ENCODE data around the gene TOP2B. TPM values are rescaled to one million over a fixed set of nuclear protein-coding genes. Genes with fewer than 3 reads are reported as not detected.
A peak's percentile ranks its signal among the peaks of the same experiment; 100 is the strongest.

The TOP2B gene
- total RNA-seq, 1 experiment from 2014 or later, result 88.7 TPM

DNA sequence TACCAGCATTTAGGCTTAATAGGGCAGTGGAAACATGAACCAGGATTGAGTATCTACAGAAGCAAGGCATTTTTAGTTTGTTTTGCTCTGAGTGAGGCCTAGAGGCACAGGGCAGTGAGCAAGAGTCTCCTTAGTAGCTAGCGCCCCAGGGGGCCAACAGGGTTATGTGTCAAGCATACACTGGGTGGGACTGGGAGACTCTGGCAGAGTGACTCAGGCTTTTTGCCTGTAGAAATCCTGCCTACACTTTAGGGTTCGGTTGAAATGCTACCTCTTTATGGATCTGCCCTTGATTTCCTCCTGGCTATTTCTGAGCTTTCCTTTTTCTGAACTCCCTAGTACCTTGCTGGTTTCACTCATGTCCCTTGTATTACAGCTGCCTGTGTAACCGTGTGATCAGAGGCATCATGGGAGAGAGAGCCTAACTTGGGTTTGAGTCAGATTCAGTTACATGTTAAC lies 72.2 kb downstream of the TOP2B start:
- ChIA-PET CTCF (interaction anchor here (0.5 to 8.9 kb wide), 42 partner anchors 11 to 1698 kb away, joined by 3 to 82 read pairs (median 4); no protein-coding TSS in a partner anchor), POLR2A (interaction anchor here (0.7 to 1.7 kb wide), 7 partner anchors 11 to 866 kb away, joined by 3 to 6 read pairs (median 3); partner anchors contain the start of gene OXSM)
- peak; percentile 89 for DNase-seq (ENCODE audit: unreplicated experiment)
- Mint-ChIP-seq H3K9me3 (ENCODE audit: unreplicated experiment) (peaks cover 7% of the 10 kb centered on the region), H3K36me3 (ENCODE audit: insufficient read depth, unreplicated experiment) (peaks cover 24% of the 10 kb centered on the region), H3K27ac (ENCODE audit: low read depth, unreplicated experiment) (no peak overlapping the region), H3K4me1 (ENCODE audit: insufficient read depth, unreplicated experiment) (peaks cover 10% of the 10 kb centered on the region), H3K27me3 (ENCODE audit: insufficient read depth, unreplicated experiment) (no peaks in the 10 kb centered on the region), H3K4me3 (ENCODE audit: unreplicated experiment) (no peak overlapping the region)
- TF ChIP-seq, protein P1, sequence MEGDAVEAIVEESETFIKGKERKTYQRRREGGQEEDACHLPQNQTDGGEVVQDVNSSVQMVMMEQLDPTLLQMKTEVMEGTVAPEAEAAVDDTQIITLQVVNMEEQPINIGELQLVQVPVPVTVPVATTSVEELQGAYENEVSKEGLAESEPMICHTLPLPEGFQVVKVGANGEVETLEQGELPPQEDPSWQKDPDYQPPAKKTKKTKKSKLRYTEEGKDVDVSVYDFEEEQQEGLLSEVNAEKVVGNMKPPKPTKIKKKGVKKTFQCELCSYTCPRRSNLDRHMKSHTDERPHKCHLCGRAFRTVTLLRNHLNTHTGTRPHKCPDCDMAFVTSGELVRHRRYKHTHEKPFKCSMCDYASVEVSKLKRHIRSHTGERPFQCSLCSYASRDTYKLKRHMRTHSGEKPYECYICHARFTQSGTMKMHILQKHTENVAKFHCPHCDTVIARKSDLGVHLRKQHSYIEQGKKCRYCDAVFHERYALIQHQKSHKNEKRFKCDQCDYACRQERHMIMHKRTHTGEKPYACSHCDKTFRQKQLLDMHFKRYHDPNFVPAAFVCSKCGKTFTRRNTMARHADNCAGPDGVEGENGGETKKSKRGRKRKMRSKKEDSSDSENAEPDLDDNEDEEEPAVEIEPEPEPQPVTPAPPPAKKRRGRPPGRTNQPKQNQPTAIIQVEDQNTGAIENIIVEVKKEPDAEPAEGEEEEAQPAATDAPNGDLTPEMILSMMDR (IDR thresholded peaks at IDR 0.05; ENCODE audit: unreplicated experiment), result no peak
- BruUV-seq (replicated peaks), result no TSS peak
- intact Hi-C loops (cut with micrococcal nuclease), result loop anchor here (10.0 kb wide), 1 partner anchor 908 kb away; no protein-coding TSS in a partner anchor

DNA sequence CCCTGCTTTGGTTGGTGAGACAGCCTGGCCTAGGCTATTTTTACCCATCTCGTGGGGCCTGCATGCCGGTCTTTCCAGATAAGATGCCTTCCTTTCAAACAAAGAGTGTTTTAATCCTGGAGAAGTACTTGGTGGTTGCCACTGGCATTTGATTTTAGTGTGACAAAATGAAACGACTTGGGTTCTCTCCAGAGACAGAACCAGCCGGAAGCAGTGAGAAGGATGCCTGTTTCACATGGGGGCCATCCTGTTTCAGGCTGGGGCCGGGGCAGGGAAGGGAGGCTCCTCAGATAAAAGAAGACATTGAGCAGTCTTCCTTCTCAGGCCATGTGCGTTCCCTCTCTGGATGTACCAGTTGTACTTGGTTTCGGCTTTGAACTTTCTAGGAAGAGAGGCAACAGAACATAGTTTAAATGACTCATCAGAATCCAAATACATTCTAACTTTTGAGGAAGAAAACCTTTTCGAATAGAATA lies 74.9 kb downstream of the TOP2B start:
- DNase-seq (ENCODE audit: unreplicated experiment), result no peak
- Mint-ChIP-seq H3K36me3 (ENCODE audit: insufficient read depth, unreplicated experiment) (peaks cover 5% of the 10 kb centered on the region), H3K27ac (ENCODE audit: low read depth, unreplicated experiment) (no peak overlapping the region), H3K4me1 (ENCODE audit: insufficient read depth, unreplicated experiment) (peaks cover 11% of the 10 kb centered on the region), H3K4me3 (ENCODE audit: unreplicated experiment) (no peak overlapping the region), H3K27me3 (ENCODE audit: insufficient read depth, unreplicated experiment) (peaks cover 18% of the 10 kb centered on the region), H3K9me3 (ENCODE audit: unreplicated experiment) (peaks cover 7% of the 10 kb centered on the region)
- POLR2A ChIA-PET, result interaction anchor here (1.3 kb wide), 1 partner anchor 623 kb away, joined by 3 read pairs; no protein-coding TSS in a partner anchor
- BruUV-seq (replicated peaks), result no TSS peak
- CTCF ChIA-PET, result interaction anchor here (0.6 to 8.9 kb wide), 2 partner anchors 135 to 567 kb away, joined by 3 to 82 read pairs; no protein-coding TSS in a partner anchor
- intact Hi-C loops (cut with micrococcal nuclease), result loop anchor here (10.0 kb wide), 2 partner anchors 295 to 905 kb away; no protein-coding TSS in a partner anchor
- TF ChIP-seq, protein P1 (IDR thresholded peaks at IDR 0.05; ENCODE audit: unreplicated experiment), result no peak

GRCh38 chr3:25589104-25589782 lies 75.5 kb downstream of the TOP2B start:
- Mint-ChIP-seq H3K27ac (ENCODE audit: low read depth, unreplicated experiment) (no peak overlapping the region), H3K36me3 (ENCODE audit: insufficient read depth, unreplicated experiment) (no peaks in the 10 kb centered on the region), H3K9me3 (ENCODE audit: unreplicated experiment) (peaks cover 7% of the 10 kb centered on the region), H3K27me3 (ENCODE audit: insufficient read depth, unreplicated experiment) (peaks cover 23% of the 10 kb centered on the region), H3K4me1 (ENCODE audit: insufficient read depth, unreplicated experiment) (peaks cover 11% of the 10 kb centered on the region), H3K4me3 (ENCODE audit: unreplicated experiment) (no peak overlapping the region)
- POLR2A ChIA-PET, result interaction anchor here (1.3 kb wide), 1 partner anchor 622 kb away, joined by 3 read pairs; no protein-coding TSS in a partner anchor
- no TSS peak for BruUV-seq (replicated peaks)
- intact Hi-C loops (cut with micrococcal nuclease), result loop anchor here (10.0 kb wide), 1 partner anchor 294 kb away; no protein-coding TSS in a partner anchor
- CTCF ChIA-PET, result interaction anchor here (0.6 to 8.9 kb wide), 3 partner anchors 135 to 863 kb away, joined by 3 to 82 read pairs (median 3); no protein-coding TSS in a partner anchor
- DNase-seq (ENCODE audit: unreplicated experiment), result no peak
- TF ChIP-seq, protein P1 (IDR thresholded peaks at IDR 0.05; ENCODE audit: unreplicated experiment), result no peak
